ENCODE results near the gene TRABD2B. TPM values are rescaled to one million over a fixed set of nuclear protein-coding genes. Genes with fewer than 3 reads are reported as not detected.

Gene TRABD2B
- total RNA-seq, 1 donor from 2014 or later = 0.89 TPM

DNA sequence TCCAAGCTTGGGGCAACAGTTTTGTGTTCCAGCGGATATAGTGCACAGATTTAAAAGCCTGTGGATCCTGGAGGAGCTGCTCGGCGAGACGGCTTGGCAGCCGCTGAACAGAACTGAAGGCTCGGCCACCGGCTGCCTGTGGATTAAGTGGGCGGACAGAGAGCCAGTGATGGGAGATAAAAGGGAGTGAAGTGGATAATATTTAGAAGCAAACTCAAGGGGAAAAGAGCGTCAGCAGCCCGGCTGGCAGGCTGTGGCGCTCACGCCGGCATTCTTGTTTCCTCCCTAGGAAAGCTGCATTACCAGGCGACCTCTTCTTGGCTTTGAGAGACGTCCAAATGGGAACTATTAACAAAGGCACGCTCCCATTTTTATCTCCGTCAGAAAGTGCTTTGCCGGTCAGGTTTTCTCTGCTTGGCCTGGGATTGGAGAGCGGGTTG, 10.4 kb downstream of the TRABD2B start:
- H3K4me3 Mint-ChIP-seq (ENCODE audit: unreplicated experiment) = no peak overlapping the region
- H3K4me1 Mint-ChIP-seq (ENCODE audit: low read depth, unreplicated experiment) = peaks cover 11% of the 10 kb centered on the region
- H3K27me3 Mint-ChIP-seq (ENCODE audit: low read depth, unreplicated experiment) = peaks cover 34% of the 10 kb centered on the region
- Histone ChIP-seq H3K27ac (ENCODE audit: low read depth, low read length) (no peak overlapping the region), H3K4me2 (ENCODE audit: low read length) (peak overlapping the region; percentile 48), H3K27me3 (ENCODE audit: insufficient read depth, low read length) (peaks cover 44% of the 10 kb centered on the region), H2AFZ (ENCODE audit: low read depth, low read length) (no peak overlapping the region), H3K4me3 (ENCODE audit: insufficient read depth, low read depth, low read length) (no peak overlapping the region), H3K79me2 (ENCODE audit: insufficient read depth, low read length) (no peaks in the 10 kb centered on the region), H3K9me3 (ENCODE audit: insufficient read depth, low read depth, low read length) (no peaks in the 10 kb centered on the region), H4K20me1 (ENCODE audit: insufficient read depth, low read length) (no peaks in the 10 kb centered on the region), H3K9ac (ENCODE audit: low read length) (no peak overlapping the region), H3K4me1 (ENCODE audit: insufficient read depth, low read length) (peaks cover 4% of the 10 kb centered on the region), H3K36me3 (ENCODE audit: insufficient read depth, low read length) (no peaks in the 10 kb centered on the region)
- H3K9me3 Mint-ChIP-seq (ENCODE audit: unreplicated experiment) = peaks cover 6% of the 10 kb centered on the region
- peaks cover 2% of the 10 kb centered on the region for H3K36me3 Mint-ChIP-seq (ENCODE audit: low read depth, unreplicated experiment)
- peak; percentile 2 for DNase-seq (ENCODE audit: low read depth)
- no peak for FAIRE-seq
- H3K27ac Mint-ChIP-seq (ENCODE audit: unreplicated experiment) = no peak overlapping the region
- TF ChIP-seq, protein P1, sequence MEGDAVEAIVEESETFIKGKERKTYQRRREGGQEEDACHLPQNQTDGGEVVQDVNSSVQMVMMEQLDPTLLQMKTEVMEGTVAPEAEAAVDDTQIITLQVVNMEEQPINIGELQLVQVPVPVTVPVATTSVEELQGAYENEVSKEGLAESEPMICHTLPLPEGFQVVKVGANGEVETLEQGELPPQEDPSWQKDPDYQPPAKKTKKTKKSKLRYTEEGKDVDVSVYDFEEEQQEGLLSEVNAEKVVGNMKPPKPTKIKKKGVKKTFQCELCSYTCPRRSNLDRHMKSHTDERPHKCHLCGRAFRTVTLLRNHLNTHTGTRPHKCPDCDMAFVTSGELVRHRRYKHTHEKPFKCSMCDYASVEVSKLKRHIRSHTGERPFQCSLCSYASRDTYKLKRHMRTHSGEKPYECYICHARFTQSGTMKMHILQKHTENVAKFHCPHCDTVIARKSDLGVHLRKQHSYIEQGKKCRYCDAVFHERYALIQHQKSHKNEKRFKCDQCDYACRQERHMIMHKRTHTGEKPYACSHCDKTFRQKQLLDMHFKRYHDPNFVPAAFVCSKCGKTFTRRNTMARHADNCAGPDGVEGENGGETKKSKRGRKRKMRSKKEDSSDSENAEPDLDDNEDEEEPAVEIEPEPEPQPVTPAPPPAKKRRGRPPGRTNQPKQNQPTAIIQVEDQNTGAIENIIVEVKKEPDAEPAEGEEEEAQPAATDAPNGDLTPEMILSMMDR (IDR thresholded peaks at IDR 0.05; ENCODE audit: insufficient read depth, low read depth, low read length) = no peak
- TF ChIP-seq EZH2 (IDR thresholded peaks at IDR 0.05; ENCODE audit: insufficient read depth, low read length) = no peak

DNA sequence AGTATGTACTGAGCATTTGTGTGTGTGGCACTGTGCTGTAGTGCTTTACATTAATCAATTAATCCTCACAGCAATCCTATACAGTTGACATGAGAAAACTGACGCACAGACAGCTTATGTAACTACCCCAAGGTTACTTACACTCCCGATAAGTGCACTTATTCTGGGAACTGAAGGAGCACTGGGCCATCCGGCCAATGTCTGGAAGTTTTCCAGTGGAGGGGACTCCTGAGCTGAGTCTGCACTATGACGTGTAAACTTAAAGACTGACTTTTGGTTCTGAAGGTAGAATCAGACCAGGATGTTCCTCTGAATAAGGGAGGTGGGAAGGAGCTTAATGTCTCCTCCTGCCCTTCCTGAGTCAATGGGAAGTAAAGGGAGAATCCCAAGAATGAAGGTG, 12.2 kb downstream of the TRABD2B start:
- H3K36me3 Mint-ChIP-seq (ENCODE audit: low read depth, unreplicated experiment) = no peaks in the 10 kb centered on the region
- Histone ChIP-seq H3K4me2 (ENCODE audit: low read length) (no peak overlapping the region), H3K4me1 (ENCODE audit: insufficient read depth, low read length) (no peaks in the 10 kb centered on the region), H4K20me1 (ENCODE audit: insufficient read depth, low read length) (no peaks in the 10 kb centered on the region), H2AFZ (ENCODE audit: low read depth, low read length) (no peak overlapping the region), H3K9me3 (ENCODE audit: insufficient read depth, low read depth, low read length) (no peaks in the 10 kb centered on the region), H3K79me2 (ENCODE audit: insufficient read depth, low read length) (no peaks in the 10 kb centered on the region), H3K4me3 (ENCODE audit: insufficient read depth, low read depth, low read length) (no peak overlapping the region), H3K36me3 (ENCODE audit: insufficient read depth, low read length) (no peaks in the 10 kb centered on the region), H3K27me3 (ENCODE audit: insufficient read depth, low read length) (peaks cover 44% of the 10 kb centered on the region), H3K27ac (ENCODE audit: low read depth, low read length) (no peak overlapping the region), H3K9ac (ENCODE audit: low read length) (no peak overlapping the region)
- peaks cover 35% of the 10 kb centered on the region for H3K27me3 Mint-ChIP-seq (ENCODE audit: low read depth, unreplicated experiment)
- peaks cover 7% of the 10 kb centered on the region for H3K9me3 Mint-ChIP-seq (ENCODE audit: unreplicated experiment)
- H3K4me1 Mint-ChIP-seq (ENCODE audit: low read depth, unreplicated experiment) = peaks cover 8% of the 10 kb centered on the region
- DNase-seq (ENCODE audit: low read depth) = no peak
- peak overlapping the region; percentile 48 for H3K4me3 Mint-ChIP-seq (ENCODE audit: unreplicated experiment)
- FAIRE-seq = no peak
- no peak overlapping the region for H3K27ac Mint-ChIP-seq (ENCODE audit: unreplicated experiment)
- TF ChIP-seq EZH2 (IDR thresholded peaks at IDR 0.05; ENCODE audit: insufficient read depth, low read length) = no peak
- TF ChIP-seq, protein P1 (IDR thresholded peaks at IDR 0.05; ENCODE audit: insufficient read depth, low read depth, low read length) = no peak

DNA sequence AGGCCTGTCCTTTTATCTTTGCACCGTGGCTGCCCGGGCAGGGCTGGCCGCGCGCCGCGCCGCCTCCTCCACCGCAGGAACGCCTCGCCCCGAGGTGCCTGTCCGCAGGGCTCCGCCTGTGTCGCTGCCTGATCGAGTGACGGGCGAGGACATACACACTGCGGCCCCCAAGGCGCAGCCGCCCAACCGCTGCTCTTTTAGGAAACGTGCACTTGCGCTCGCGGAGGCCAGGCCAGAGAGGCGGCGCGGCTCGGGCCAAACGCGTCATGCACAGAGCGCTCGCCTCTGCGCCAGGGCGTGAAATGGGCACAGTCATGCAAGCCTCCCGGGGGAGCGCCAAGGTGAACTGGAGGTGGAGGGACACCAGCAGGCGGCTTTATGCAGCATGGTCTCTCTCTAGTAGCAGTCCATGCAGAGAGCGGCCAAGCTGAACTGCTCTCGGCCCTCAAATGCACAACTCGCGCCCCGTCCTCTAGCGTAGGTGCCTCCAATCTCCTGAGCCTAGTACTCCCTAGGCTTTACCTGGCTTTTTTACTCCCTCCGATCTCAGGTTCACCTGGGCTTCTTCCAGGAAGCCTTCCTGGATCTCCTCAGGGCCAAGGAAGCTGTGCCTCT, 12.9 kb downstream of the TRABD2B start:
- Histone ChIP-seq H3K36me3 (ENCODE audit: insufficient read depth, low read length) (no peaks in the 10 kb centered on the region), H4K20me1 (ENCODE audit: insufficient read depth, low read length) (no peaks in the 10 kb centered on the region), H3K9ac (ENCODE audit: low read length) (no peak overlapping the region), H3K79me2 (ENCODE audit: insufficient read depth, low read length) (no peaks in the 10 kb centered on the region), H3K27ac (ENCODE audit: low read depth, low read length) (no peak overlapping the region), H3K4me3 (ENCODE audit: insufficient read depth, low read depth, low read length) (no peak overlapping the region), H3K27me3 (ENCODE audit: insufficient read depth, low read length) (peaks cover 44% of the 10 kb centered on the region), H3K9me3 (ENCODE audit: insufficient read depth, low read depth, low read length) (no peaks in the 10 kb centered on the region), H3K4me2 (ENCODE audit: low read length) (peak overlapping the region; percentile 62), H3K4me1 (ENCODE audit: insufficient read depth, low read length) (no peaks in the 10 kb centered on the region), H2AFZ (ENCODE audit: low read depth, low read length) (no peak overlapping the region)
- FAIRE-seq (no peak), DNase-seq (ENCODE audit: low read depth) (no peak)
- Mint-ChIP-seq H3K27me3 (ENCODE audit: low read depth, unreplicated experiment) (peaks cover 35% of the 10 kb centered on the region), H3K4me1 (ENCODE audit: low read depth, unreplicated experiment) (peaks cover 8% of the 10 kb centered on the region), H3K36me3 (ENCODE audit: low read depth, unreplicated experiment) (no peaks in the 10 kb centered on the region), H3K9me3 (ENCODE audit: unreplicated experiment) (peaks cover 6% of the 10 kb centered on the region), H3K27ac (ENCODE audit: unreplicated experiment) (no peak overlapping the region), H3K4me3 (ENCODE audit: unreplicated experiment) (no peak overlapping the region)
- TF ChIP-seq, protein P1 (IDR thresholded peaks at IDR 0.05; ENCODE audit: insufficient read depth, low read depth, low read length) = no peak
- no peak for TF ChIP-seq EZH2 (IDR thresholded peaks at IDR 0.05; ENCODE audit: insufficient read depth, low read length)
